Thyroid gland (tissue), 4 donors: ENCODE measurements around the gene DDC. TPM values are rescaled to one million over a fixed set of nuclear protein-coding genes. Genes with fewer than 3 reads are reported as not detected.

Experiments used
- DNase-seq, 2 donors: peaks; one replicate each; pipeline ENCODE4 v3.0.0-alpha.2; 2019
- H3K27ac ChIP-seq, 3 donors: fragments of 200-600 bp; sonication (generic); 1 replicate in 2 of 3; 2 replicates in 1 of 3; pipeline ENCODE4 v1.5.1; 2016 to 2019; ENCODE audit warnings: mild to moderate bottlenecking in 1 of 3, moderate library complexity in 1 of 3
- H3K27me3 ChIP-seq: fragments of 200-600 bp; sonication (generic); one replicate; pipeline ENCODE4 v1.5.1; 2019
- H3K36me3 ChIP-seq, 2 donors: fragments of 200-600 bp; sonication (generic); one replicate each; pipeline ENCODE4 v1.5.1; 2016 to 2019
- H3K4me1 ChIP-seq, 2 donors: fragments of 200-600 bp; sonication (generic); one replicate each; pipeline ENCODE4 v1.5.1; 2017 to 2019
- H3K4me3 ChIP-seq, 3 donors: fragments of 200-600 bp; sonication (generic); replicated peaks in 1 of 3; 1 replicate in 2 of 3; 2 replicates in 1 of 3; pipeline ENCODE4 v1.5.1; 2016; ENCODE audit warnings: mild to moderate bottlenecking in 1 of 3
- H3K9me3 ChIP-seq: fragments of 200-600 bp; sonication (generic); one replicate; pipeline ENCODE4 v1.5.1; 2017
- CTCF ChIP-seq, 6 experiments: fragments of 200-600 bp in 3 of 6; fragments of 450-650 bp in 3 of 6; sonication (generic) in 3 of 6; IDR thresholded peaks; one replicate each; pipeline ENCODE4 v1.5.1; 2016 to 2019; ENCODE audit warnings: antibody characterized with exemption in 6 of 6, mild to moderate bottlenecking in 2 of 6, inconsistent platforms in 1 of 6, moderate library complexity in 1 of 6
- POLR2A ChIP-seq, 2 donors: fragments of 450-650 bp; IDR thresholded peaks; one replicate each; pipeline ENCODE4 v1.6.1; 2017; ENCODE audit warnings: antibody characterized with exemption in 2 of 2, mild to moderate bottlenecking in 2 of 2, moderate library complexity in 1 of 2
- WGBS, 2 donors: methylation state at CpG; one replicate each; pipeline ENCODE4 v1.1.5; 2017; 5-methylcytosine and 5-hydroxymethylcytosine counted together
- intact Hi-C: fragments of 100-400 bp; cut with DNase I; formaldehyde crosslinking; loops from one replicate; pipeline ENCODE4 v1.15.1; 2023
- total RNA-seq, 4 donors: library from RNA; depleted of rRNA; stranded (reverse); fragments of >200 nt; gene quantifications; one replicate each; pipeline ENCODE4 v1.2.3, GENCODE V29; 2016

Gene DDC
- total RNA-seq, 4 donors from 2014 or later: 2.7 TPM; not detected in 3

- H3K4me3 ChIP-seq: no peak overlapping the region
- 87% methylated on average over 2 of the region's 2 CpGs for WGBS, 2 donors
- TF ChIP-seq POLR2A (IDR thresholded peaks at IDR 0.05): no peak
- no peak for TF ChIP-seq CTCF (IDR thresholded peaks at IDR 0.05)
- no peak overlapping the region for H3K27ac ChIP-seq
- H3K36me3 ChIP-seq: no peaks in the 10 kb centered on the region
- no peaks in the 10 kb centered on the region for H3K9me3 ChIP-seq
- no peaks in the 10 kb centered on the region for H3K4me1 ChIP-seq
- DNase-seq: no peak
- intact Hi-C loops: no loop called here
- no peaks in the 10 kb centered on the region for H3K27me3 ChIP-seq
Observed at GRCh38 chr7:50427518-50427917, 137.7 kb downstream of the DDC start.

- Histone ChIP-seq H3K4me3 (no peak overlapping the region), H3K4me1 (no peaks in the 10 kb centered on the region), H3K9me3 (no peaks in the 10 kb centered on the region), H3K27me3 (no peaks in the 10 kb centered on the region), H3K36me3 (no peaks in the 10 kb centered on the region), H3K27ac (no peak overlapping the region)
- WGBS, 2 donors: 90 to 95% methylated on average over 5 of the region's 5 CpGs
- intact Hi-C loops: no loop called here
- TF ChIP-seq CTCF (IDR thresholded peaks at IDR 0.05): no peak
- no peak for TF ChIP-seq POLR2A (IDR thresholded peaks at IDR 0.05)
- DNase-seq: no peak
Observed at GRCh38 chr7:50426280-50427045, 138.7 kb downstream of the DDC start.

- Histone ChIP-seq H3K4me3 (no peak overlapping the region), H3K9me3 (no peaks in the 10 kb centered on the region), H3K27ac (no peak overlapping the region), H3K27me3 (no peaks in the 10 kb centered on the region), H3K36me3 (no peaks in the 10 kb centered on the region), H3K4me1 (no peaks in the 10 kb centered on the region)
- 88 to 89% methylated on average over 6 of the region's 6 CpGs for WGBS, 2 donors
- TF ChIP-seq CTCF (IDR thresholded peaks at IDR 0.05): no peak
- TF ChIP-seq POLR2A (IDR thresholded peaks at IDR 0.05): no peak
- intact Hi-C loops: no loop called here
- no peak for DNase-seq
Observed at GRCh38 chr7:50425318-50425717, 139.9 kb downstream of the DDC start.

GRCh38 chr7:50423860-50424259, 141.3 kb downstream of the DDC start:
- Histone ChIP-seq H3K27ac (no peak overlapping the region), H3K4me3 (no peak overlapping the region), H3K4me1 (no peaks in the 10 kb centered on the region), H3K36me3 (no peaks in the 10 kb centered on the region), H3K27me3 (no peaks in the 10 kb centered on the region), H3K9me3 (no peaks in the 10 kb centered on the region)
- no peak for DNase-seq
- intact Hi-C loops: no loop called here
- WGBS, 2 donors: 56 to 80% methylated on average over 4 of the region's 4 CpGs
- no peak for TF ChIP-seq CTCF (IDR thresholded peaks at IDR 0.05)
- no peak for TF ChIP-seq POLR2A (IDR thresholded peaks at IDR 0.05)

GRCh38 chr7:50422858-50423257, 142.3 kb downstream of the DDC start:
- Histone ChIP-seq H3K4me1 (no peaks in the 10 kb centered on the region), H3K9me3 (no peaks in the 10 kb centered on the region), H3K36me3 (no peaks in the 10 kb centered on the region), H3K4me3 (no peak overlapping the region), H3K27ac (no peak overlapping the region), H3K27me3 (no peaks in the 10 kb centered on the region)
- WGBS, 2 donors: 80% methylated on average over 6 of the region's 6 CpGs
- no peak for DNase-seq
- intact Hi-C loops: no loop called here
- TF ChIP-seq POLR2A (IDR thresholded peaks at IDR 0.05) (no peak), CTCF (IDR thresholded peaks at IDR 0.05) (no peak)
